HT-29 (cell line): Measurements from ENCODE around the gene FES. TPM values are rescaled to one million over a fixed set of nuclear protein-coding genes. Genes with fewer than 3 reads are reported as not detected.
"Not testable (repeated sequence)": the region's sequence is repeated elsewhere in the genome, so short reads cannot be mapped to it uniquely, and the experiment has no call there.

ENCODE experiments used
- DNase-seq: peaks from one replicate; pipeline ENCODE4 v3.0.0-alpha.2; 2015; ENCODE audit warnings: low spot score
- total RNA-seq: library from RNA; depleted of rRNA; stranded (reverse); fragments of >200 nt; shearing (Covaris generic); gene quantifications from 2 replicates; pipeline ENCODE4 v1.2.3, GENCODE V29; 2014; rRNA removed

FES gene
- total RNA-seq: 0.31 and 0.43 TPM in 2 replicates

DNA sequence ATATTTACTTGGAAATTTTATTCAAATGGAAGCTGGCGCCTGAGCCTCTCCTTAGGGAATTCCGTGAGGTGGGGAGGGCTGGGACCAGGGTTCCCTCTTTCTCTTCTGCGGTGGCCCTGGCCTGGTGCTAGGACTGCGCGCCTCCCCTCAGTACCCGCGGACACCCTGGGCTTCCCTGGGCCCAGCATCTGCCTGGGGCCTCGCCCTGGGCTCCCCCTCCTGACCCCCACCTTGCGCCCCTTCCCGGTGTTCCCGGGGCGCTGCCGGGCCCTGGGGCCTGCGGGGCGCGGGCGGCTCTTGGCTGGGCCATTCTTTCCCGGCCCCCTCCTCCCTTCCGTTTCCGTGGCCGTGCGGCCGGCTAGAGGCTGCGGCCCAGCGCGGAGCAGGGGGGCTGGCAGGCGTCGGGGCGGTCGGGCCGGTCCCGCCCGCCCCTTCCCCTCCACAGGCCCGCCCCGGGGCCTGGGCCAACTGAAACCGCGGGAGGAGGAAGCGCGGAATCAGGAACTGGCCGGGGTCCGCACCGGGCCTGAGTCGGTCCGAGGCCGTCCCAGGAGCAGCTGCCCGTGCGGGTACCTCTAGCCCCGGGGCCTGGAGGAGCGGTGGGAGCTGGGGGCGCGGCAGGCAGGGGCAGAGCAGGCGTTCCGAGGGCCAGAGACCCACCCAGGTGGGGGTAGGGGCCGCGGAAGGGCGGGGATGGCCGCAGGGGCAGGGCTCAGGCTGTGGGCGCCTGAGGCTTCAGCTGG is at the start of gene FES:
Gene FES (plus strand): TSS at position 529 of the 743 bp plus-strand sequence. CDS start 542 bp downstream, outside the sequence.
- DNase-seq: no peak

DNA sequence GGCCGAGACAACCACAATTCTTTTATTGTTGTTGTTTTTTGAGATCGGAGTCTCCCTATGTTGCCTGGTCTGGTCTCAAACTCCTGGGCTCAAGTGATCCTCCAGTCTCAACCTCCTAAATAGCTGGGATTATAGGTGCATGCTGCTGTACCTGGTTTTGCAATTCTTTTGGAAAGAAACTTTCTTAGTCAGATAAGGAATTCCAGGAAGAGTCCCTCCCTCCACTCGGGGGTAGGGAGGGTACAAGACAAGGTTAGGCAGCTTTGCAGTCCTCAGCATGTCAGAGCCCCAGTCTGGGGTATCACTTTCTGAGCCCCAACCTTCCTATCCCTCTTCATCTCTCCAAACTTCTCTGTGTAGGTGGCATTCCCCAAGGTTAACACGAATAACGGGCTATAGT is 49.7 kb upstream of the FES start:
- no peak for DNase-seq

DNA sequence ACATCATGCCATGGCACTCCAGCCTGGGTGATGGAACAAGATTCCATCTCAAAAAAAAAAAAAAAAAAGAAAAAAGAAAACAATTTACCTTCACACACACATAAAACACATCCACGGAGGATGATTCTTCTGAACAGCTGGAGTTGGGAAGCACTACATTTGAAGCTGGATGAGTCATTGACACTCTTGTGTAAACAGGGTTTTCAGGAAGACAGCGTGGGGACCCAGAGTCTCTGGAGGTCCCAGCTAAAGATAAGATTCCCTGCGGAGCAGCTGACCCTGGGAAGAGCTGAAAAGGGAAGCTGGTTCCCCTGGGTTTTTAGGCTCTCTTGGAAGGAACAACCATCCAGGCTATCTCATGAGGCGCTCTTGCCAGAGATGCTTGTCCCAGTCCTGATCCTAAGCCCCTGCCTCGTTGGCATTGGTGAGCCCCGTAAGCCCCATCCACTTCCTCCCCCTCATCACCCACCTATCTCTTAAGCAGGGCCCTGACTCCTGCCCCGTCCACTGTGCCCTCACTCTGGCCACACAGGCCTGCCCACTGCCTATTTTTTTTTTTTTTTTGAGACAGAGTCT is 47.9 kb upstream of the FES start:
- no peak for DNase-seq

DNA sequence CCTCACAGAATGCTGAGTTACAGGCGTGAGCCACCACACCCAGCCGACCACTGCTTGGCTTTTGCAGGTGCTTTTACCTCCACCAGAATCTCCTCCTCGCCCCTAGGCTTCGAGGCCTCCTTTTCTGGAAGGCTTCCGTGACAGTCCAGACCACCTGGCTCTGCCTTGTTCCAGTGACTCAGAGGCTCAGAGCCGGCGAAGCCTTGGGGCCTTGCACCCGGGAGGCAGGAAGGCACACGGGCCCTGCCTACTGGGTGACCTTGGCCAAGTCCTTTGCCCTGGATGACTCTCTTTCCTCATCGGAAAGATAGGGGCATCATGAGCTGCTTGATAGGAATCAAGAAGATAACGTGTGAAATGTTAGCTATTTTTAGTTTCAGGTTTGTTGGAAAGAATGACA is 47.2 kb upstream of the FES start:
- no peak for DNase-seq

DNA sequence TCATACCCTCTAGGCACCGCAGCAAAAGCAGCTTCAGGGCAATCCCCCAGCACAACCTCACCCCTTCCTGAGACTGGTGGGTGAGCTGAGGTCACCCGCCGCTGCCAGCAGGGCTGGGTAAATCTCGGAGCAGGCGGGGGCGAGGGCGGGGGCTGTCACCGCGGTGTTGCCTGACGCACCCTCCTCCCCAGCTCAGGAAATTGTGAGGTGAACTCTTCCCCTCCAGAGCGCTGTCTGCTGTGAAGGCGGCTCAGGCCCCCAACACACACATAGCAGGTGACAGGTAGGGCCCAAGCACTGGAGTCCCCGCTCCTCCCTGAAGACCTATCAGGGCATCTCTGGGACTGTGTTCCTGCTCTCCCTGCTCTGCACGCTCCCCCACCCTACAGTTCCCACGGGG is 46.2 kb upstream of the FES start:
- no peak for DNase-seq

DNA sequence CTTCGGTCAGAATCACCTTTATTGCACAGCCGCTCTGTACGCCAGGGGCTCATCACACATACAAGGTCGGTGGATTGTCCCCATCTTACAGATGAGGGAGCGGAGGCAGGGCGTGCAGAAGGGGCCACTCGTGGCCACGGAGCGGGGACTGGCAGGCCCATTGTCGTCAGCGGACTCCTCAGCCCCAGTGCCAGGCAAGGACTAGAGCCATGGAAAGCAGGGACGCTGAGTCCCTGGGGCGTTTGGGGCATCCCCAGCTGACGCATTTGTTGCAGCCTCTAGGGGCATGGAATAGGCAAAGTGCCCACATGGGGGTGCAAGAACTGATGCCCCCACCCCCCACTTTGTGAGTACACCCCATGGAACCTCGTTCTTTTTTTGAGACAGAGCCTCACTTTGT is 45.8 kb upstream of the FES start:
- DNase-seq: no peak

DNA sequence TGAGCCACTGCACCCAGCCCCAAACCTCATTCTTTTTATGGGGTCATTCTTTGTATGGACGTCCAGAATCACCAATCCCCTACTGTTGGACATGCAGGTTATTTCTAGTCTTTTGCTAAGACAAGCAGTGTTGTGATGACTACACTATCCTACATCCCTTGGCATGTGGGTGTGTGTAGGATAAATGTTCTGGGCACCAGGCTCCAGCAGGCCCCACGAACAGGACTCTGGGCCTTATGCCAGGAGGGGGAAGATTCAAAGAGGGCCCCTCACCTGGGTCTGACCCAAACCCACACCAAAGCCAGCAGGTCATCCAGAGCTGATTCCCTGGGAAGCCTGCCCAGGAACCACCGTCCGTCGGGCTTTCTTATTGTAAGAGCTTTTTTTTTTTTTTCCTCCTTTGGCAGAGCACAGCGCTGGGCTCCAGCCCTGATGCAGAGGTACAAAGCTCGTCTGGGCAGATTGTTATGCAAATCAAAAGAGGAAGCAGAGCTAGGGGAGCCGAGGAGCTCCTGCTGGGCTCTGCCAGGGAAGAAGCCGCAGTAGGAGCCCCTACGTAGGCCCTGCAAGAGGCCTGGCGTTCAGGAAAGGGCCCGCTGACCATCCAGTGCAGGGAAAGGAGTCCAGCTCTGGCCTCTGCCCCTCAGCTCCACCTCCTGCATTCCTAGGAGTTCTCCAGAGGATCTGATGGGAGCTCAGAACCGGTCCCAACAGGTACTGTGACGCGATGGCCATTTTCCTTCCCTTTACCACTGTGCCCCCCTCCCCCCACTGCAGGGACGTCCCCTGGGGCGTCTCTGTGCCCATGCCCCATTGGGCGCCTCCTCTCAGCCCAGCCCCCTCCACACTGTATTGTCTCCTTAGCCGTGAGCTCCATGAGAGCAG is 44.9 kb upstream of the FES start:
- peak; percentile 52 for DNase-seq

DNA sequence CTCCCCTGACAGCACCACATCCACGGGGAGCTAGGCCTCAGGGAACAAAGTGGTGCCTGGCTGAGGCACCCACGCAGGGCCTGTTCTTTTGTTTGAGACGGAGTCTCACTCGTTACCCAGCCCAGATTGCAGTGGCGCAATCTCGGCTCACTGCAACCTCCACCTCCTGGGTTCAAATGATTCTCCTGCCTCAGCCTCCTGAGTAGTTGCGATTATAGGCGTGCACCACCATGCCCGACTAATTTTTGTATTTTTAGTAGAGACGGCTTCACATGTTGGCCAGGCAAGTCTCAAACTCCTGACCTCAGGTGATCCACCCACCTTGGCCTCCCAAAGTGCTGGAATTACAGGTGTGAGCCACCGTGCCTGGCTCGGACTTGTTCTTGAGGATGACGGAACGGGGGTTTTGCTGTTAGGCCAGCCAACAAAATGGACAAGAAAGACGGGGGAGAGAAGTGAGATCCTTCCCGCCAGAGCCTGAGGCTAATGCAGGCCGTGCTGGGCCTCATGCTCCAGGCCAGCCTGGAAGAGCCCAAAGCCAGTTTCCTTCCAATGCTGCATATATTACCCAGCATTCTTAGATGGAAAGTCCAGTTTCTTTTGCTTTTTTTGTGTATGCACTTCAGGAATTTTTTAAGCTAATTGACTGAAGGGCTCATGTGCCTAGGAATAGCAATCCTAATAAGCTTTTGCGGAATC is 44.0 kb upstream of the FES start:
- DNase-seq: no peak

DNA sequence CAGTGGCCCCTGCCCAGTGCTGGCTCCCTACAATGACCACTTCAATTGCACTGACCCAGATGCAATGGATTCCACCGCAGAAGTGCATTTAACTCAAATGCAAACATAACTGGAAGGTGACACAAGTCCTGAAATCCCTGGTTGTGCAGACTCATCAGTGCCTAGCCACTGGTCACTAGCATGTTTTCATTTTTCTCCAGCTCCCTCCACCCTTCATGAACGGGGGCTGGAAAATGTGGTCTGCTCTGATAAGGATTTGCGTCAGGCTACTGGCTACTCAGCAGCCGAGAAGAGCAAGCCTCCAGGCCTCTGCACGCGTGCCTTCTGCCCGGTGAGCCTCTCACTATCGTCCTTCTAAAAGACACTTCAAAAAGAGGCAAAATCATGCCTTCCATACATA is 43.4 kb upstream of the FES start:
- no peak for DNase-seq

DNA sequence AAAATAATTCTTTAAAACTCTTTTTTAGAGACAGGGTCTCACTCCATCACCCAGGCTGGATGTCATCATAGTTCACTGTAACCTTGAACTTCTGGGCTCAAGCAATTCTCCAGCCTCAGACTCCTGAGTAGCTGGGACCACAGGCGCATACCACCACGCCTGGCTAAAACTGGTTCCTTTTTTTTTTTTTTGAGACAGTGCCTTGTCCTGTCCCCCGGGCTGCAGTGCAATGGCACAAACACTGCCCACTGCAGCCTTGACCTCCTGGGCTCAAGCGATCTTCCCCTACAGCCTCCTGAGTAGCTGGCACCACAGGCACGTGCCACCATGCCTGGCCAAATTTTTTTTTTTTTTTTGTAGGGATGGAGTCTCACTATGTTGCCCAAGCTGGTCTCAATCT is 39.6 kb upstream of the FES start:
- no peak for DNase-seq

DNA sequence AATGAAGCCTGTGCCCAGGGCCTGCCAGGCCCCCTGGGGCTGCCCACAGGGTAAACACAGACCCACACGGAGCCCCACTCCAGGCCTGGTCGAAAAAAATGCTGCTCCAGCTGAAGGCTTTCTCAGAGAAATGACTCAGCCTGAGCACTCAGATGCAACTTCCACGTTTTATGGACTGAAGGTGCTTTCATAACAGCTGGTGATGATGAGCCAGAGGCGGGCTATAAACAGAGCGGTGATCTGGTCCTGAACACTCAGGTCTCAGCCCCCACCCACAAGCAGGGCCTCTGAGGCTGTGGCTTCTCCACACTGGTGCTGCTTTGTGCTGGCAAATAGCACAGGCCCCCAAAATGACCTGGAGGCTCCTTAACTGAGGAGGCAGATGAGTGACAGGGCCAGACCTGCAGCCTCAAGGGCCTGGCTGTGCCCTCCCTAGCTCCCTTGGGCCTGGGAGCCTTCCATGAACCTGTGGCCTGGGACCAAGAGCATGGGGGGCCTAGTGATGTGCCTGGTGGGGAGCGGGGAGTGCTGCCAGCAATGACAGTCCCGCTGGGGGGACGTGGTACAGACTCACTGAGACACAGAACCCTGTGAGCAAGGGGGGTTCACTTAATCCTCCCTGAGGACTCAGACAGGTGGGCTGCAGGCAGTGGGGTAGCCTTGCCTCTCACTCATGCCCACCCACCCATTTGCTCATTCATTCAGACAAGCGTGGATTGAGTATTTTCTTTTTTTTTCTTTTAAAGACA is 38.9 kb upstream of the FES start:
- DNase-seq: no peak

DNA sequence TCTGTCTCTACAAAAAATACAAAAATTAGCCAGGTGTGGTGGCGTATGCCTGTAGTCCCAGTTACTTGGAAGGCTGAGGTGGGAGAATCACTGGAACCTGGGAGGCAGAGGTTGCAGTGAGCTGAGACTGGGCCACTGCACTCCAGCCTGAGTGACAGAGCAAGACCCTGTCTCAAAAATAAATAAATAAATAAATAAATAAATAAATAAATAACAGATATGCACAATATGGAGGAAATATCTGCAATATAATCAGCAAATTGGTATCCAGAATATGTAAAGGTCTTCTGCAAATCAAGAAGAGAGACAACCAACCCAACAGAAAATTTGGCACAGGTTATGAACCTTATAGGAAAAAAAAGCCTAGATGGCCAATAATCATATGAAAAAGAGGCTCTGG is 34.9 kb upstream of the FES start:
- not testable (repeated sequence) for DNase-seq

DNA sequence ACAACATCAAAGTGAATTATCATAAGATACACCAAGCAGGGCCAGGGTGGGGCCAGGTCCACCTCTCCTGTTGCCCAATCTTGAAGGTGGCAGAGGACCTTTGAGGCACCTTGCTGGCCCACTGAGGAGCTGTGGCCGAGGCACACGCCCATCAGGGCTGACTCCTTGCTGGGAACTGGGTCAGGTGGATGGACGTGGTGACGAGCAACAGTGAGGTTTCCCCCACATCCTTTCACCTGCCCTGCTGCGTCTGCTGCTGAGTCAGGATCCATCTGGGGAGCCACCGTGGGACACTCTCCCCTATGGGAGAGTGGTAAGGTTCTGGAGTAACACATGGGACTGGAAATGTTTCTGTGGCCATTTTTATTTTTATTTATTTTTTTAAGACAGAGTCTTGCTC is 33.2 kb upstream of the FES start:
- DNase-seq: no peak

DNA sequence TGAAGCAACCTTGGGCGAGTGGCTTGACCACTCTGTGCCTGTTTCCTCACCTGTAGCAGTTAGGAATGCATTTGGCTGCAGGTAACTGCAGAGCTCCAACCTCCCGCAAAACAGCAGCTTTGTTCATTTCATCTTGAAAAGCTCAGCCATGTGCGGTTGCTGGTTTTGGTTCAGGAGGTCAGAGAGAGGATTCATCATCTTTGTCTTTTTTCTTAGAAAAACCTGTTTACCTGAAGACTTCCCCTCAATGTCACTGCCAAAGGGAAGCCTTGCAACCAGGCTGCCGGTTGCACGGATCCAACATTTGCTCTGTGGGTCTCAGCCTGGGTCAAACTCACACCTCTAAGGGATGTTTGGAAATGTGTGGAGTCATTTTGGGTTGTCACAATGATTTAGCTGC is 32.4 kb upstream of the FES start:
- DNase-seq: no peak

DNA sequence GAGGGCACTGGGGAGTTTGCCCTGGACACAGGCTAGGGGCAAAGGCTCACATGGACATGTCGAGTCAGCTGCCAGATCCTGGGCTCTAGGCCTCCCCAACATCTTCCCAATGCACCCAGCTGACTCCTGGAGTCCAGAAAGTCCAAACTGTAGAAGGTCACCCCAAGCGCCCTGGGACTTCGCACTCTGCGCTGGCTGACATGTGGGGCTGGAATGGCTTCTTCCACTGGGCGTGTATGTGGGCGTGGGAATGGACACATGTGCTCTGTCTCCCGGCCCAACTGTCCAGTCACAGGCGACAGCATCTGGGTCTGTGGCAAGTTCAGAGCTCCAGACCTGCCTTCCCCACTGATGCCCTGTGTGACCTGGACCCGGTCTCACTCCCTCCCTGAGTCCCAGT is 29.2 kb upstream of the FES start:
- no peak for DNase-seq

DNA sequence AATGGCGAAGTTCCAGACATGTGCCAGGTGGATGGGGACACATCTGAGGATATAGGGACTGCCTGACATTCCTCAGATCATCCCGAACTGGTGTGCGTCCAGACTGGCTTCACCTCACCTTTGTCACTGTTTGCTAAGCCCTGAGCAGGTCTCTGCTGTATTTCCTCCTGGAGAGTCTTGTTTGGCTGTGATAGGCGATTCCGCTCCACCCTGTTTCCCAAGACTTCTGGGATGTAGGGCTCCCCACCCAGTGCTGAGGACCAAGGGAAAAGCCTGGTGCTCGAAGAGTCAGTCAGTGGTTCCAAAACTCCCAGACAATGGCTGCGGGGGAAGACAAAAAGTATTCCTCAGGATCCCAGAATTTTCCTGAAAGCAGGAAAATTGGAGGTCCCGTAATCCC is 27.0 kb upstream of the FES start:
- peak; percentile 89 for DNase-seq

DNA sequence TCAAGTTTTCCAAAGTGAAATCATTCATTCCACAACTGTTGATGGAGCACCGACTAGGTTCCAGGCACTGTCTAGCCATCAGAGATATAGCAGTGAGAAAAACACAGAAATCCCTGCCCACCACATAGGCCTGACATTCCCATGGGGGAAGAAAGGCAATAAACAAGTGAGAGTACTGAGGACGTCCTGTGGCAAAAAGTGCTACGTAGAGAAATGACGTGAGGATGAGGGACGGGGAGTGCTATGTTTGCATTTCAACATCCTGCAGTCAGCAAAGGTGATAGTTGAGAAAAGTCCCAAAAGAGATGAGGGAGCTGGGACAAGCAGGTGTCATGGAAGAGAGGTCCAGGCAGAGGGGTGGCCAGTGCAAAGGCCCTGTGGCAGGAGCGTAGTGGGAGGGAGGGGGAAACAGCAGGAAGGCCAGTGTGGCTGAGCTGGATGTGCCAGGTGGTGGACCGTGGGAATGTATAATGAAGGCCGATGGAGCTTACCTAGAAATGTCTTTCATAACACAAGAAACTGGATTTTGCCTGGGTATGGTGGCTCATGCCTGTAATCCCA is 26.3 kb upstream of the FES start:
- DNase-seq: no peak

DNA sequence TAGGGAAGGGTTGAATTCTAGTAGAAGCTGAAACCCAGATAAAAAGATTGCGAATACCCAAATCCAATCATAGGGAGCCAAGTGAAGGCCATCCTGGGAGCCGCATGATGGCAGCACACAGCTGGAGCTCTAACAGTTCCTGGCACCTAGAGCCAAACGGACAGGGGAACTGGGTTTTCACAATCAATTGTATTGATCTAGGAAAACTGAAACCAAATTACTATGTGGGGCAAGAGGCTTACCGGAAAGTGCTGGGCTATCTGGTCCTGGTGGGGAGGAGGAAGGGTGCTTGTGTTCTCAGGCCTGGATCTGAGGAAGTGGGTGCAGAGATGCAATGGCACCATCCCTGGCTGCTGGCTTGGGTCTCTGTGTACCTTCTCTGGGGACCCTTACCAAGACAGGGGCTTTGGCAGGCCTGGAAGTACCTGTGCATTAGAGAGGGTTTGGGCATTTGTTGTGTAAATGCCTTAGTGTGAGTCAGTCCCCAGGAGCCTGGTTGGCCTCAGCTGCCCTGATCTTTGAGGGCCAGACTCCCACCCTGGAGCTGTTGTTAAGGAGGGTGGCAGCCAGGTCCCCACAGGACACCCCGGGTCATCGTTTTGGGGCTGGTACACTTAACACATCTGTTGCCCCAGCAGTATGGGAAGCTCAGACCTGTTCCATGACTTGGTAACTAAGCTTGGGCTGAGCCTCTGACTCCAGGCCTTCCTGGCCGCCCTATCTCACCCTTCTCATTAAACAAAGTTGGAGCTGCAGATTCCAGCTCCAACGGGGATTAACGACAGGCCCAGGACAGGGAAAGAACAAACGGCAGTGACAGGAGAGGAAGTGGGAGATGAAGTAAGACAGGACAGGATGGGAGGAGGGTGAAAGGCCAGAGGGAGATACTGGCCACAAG is 24.8 kb upstream of the FES start:
- DNase-seq: peak; percentile 37

DNA sequence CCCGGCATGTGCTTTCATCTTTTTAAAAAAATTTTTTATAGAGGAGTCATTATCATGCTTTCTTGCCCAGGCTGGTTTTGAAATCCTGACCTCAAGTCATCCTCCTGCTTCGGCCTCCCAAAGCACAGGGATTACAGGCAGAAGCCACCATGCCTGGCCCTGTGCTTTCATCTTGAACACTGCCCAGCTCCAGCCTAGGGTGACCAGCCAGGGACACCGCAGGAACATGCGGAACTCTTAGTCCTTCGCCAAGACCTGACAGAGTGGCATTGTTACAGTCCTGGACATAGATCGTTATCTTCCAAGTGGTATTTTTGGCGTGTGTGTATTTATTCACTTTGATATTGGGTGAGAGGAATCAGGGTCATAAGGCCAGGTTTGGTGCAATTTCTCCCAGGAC is 23.9 kb upstream of the FES start:
- DNase-seq: peak; percentile 82
